ENCODE data around the gene LRP1. TPM values are rescaled to one million over a fixed set of nuclear protein-coding genes. Genes with fewer than 3 reads are reported as not detected.

The LRP1 gene
- total RNA-seq, 1 donor from 2014 or later = 477 TPM

DNA sequence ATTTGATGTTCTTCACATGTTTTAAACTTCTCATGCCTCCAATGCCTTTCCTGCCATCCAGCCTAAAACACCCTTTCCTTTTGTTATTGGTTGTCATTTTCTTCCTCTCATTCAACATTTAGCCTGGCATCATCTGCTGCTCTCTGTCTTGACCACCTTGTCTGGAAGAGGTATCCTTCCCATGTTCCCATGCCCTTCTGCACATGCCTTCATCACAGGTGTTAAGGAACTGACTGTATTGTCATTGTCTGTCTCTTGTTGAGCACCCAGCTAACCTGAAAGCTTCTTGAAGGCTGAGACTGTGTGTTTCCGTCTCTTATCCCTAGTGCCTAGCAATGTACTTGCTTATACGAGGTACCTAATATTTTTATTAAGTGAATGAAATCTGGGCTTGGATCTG is 4.5 kb upstream of the LRP1 start:
- no peak overlapping the region for H3K27ac ChIP-seq
- H3K36me3 ChIP-seq = no peaks in the 10 kb centered on the region

GRCh38 chr12:57124261-57124877 is 3.9 kb upstream of the LRP1 start:
- intact Hi-C loops (cut with DNase I) = loop anchor here (2.0 kb wide), 1 partner anchor 58 kb away; no protein-coding TSS in a partner anchor

More for the DNA sequence above, 4.5 kb upstream of the LRP1 start:
- peak in 1 of 2 donors; percentile 79 for DNase-seq (ENCODE audit: extremely low spot score in 2 of 2)
- intact Hi-C loops (cut with DNase I) = loop anchor here (2.0 kb wide), 1 partner anchor 59 kb away; no protein-coding TSS in a partner anchor
- no peaks in the 10 kb centered on the region for H3K9me3 ChIP-seq
- H3K27me3 ChIP-seq = no peaks in the 10 kb centered on the region
- no peak overlapping the region for H3K4me3 ChIP-seq
- H3K4me1 ChIP-seq = peaks cover 13% of the 10 kb centered on the region
- TF ChIP-seq POLR2A (IDR thresholded peaks at IDR 0.05) = no peak
- TF ChIP-seq, protein P1, sequence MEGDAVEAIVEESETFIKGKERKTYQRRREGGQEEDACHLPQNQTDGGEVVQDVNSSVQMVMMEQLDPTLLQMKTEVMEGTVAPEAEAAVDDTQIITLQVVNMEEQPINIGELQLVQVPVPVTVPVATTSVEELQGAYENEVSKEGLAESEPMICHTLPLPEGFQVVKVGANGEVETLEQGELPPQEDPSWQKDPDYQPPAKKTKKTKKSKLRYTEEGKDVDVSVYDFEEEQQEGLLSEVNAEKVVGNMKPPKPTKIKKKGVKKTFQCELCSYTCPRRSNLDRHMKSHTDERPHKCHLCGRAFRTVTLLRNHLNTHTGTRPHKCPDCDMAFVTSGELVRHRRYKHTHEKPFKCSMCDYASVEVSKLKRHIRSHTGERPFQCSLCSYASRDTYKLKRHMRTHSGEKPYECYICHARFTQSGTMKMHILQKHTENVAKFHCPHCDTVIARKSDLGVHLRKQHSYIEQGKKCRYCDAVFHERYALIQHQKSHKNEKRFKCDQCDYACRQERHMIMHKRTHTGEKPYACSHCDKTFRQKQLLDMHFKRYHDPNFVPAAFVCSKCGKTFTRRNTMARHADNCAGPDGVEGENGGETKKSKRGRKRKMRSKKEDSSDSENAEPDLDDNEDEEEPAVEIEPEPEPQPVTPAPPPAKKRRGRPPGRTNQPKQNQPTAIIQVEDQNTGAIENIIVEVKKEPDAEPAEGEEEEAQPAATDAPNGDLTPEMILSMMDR (IDR thresholded peaks at IDR 0.05) = no peak
- TF ChIP-seq POLR2AphosphoS5 (IDR thresholded peaks at IDR 0.05; ENCODE audit: insufficient read depth in 1 of 2, low read depth in 1 of 2) = no peak

DNA sequence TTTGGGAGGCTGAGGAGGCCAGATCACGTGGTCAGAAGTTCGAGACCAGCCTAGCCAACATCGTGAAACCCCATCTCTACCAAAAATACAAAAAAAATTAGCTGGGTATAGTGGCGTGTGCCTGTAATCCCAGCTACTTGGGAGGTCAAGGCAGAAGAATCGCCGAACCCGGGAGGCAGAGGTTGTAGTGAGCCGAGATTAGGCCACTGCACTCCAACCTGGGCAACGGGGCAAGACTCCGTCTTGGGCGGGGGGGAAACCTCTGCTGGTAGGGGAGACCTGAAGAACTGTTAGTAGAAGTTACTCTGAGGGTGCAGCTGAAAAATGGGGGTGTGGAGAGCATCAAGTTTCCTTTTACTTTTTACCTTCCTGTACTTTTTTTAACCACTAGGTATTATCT is 2.2 kb upstream of the LRP1 start:
- Histone ChIP-seq H3K36me3 (no peaks in the 10 kb centered on the region), H3K4me1 (peaks cover 35% of the 10 kb centered on the region), H3K9me3 (no peaks in the 10 kb centered on the region), H3K4me3 (no peak overlapping the region), H3K27ac (no peak overlapping the region), H3K27me3 (no peaks in the 10 kb centered on the region)
- intact Hi-C loops (cut with DNase I) = no loop called here
- TF ChIP-seq POLR2A (IDR thresholded peaks at IDR 0.05) = no peak
- TF ChIP-seq, protein P1 (IDR thresholded peaks at IDR 0.05) = no peak
- TF ChIP-seq POLR2AphosphoS5 (IDR thresholded peaks at IDR 0.05; ENCODE audit: insufficient read depth in 1 of 2, low read depth in 1 of 2) = no peak
- peak in 1 of 2 donors; percentile 84 for DNase-seq (ENCODE audit: extremely low spot score in 2 of 2)

More at GRCh38 chr12:57124261-57124877, 3.9 kb upstream of the LRP1 start:
- H3K27ac ChIP-seq = no peak overlapping the region
- no peaks in the 10 kb centered on the region for H3K27me3 ChIP-seq
- TF ChIP-seq, protein P1 (IDR thresholded peaks at IDR 0.05) = peak; percentile 89 to 97 (median 96)
- TF ChIP-seq POLR2AphosphoS5 (IDR thresholded peaks at IDR 0.05; ENCODE audit: insufficient read depth in 1 of 2, low read depth in 1 of 2) (peak in 1 of 2 donors; percentile 77), POLR2A (IDR thresholded peaks at IDR 0.05) (no peak)
- DNase-seq (ENCODE audit: extremely low spot score in 2 of 2) = peak in 1 of 2 donors; percentile 83
- no peak overlapping the region for H3K4me3 ChIP-seq
- H3K4me1 ChIP-seq = peaks cover 18% of the 10 kb centered on the region
- H3K36me3 ChIP-seq = no peaks in the 10 kb centered on the region
- no peaks in the 10 kb centered on the region for H3K9me3 ChIP-seq

- Histone ChIP-seq H3K27me3 (no peaks in the 10 kb centered on the region), H3K27ac (peak overlapping the region; percentile 99), H3K36me3 (no peaks in the 10 kb centered on the region), H3K4me1 (peaks cover 40% of the 10 kb centered on the region), H3K4me3 (peak overlapping the region; percentile 79 to 90), H3K9me3 (no peaks in the 10 kb centered on the region)
- TF ChIP-seq POLR2A (IDR thresholded peaks at IDR 0.05) (no peak), POLR2AphosphoS5 (IDR thresholded peaks at IDR 0.05; ENCODE audit: insufficient read depth in 1 of 2, low read depth in 1 of 2) (no peak)
- TF ChIP-seq, protein P1 (IDR thresholded peaks at IDR 0.05) = no peak
- DNase-seq (ENCODE audit: extremely low spot score in 2 of 2) = peak in 1 of 2 donors; percentile 87
- intact Hi-C loops (cut with DNase I) = no loop called here
Observed at GRCh38 chr12:57126561-57126960, 1.7 kb upstream of the LRP1 start.

DNA sequence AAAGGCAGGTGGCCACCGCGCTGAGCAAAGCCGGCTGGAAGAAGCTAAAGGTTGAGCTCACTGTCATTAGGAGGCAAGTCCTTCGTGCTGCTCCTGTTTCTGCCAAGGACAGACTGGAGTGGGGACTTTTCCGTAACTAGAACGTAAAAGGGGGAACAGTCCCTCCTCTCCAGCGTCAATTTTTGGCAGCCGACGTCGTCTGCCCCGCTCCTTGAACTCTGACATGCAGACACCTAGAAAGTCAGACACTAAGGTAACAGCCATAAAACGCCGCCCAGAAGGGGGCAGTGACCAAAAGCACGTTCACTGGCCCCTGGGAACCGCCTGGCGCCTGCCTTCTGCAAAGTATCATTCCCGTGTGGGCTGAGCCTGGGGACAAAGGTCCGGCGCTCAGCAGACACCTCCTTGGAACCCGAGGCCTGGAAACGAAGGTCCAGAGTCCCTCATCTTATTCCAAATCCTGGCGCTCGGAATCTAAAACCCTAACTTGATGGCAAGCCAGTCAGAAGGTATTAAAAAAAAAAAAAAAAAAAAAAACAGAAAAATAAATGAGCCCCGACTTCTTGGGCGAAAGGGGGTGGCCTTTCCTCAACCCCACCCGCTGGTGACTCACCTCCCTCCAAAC is 1.1 kb upstream of the LRP1 start:
- no peaks in the 10 kb centered on the region for H3K9me3 ChIP-seq
- peak overlapping the region; percentile 99 for H3K27ac ChIP-seq
- intact Hi-C loops (cut with DNase I) = no loop called here
- no peaks in the 10 kb centered on the region for H3K27me3 ChIP-seq
- peaks cover 47% of the 10 kb centered on the region for H3K4me1 ChIP-seq
- DNase-seq (ENCODE audit: extremely low spot score in 2 of 2) = peak in 1 of 2 donors; percentile 92
- TF ChIP-seq, protein P1 (IDR thresholded peaks at IDR 0.05) = peak in 2 of 3 experiments; percentile 11 to 18
- TF ChIP-seq POLR2AphosphoS5 (IDR thresholded peaks at IDR 0.05; ENCODE audit: insufficient read depth in 1 of 2, low read depth in 1 of 2) = peak in 1 of 2 donors; percentile 15
- TF ChIP-seq POLR2A (IDR thresholded peaks at IDR 0.05) = no peak
- no peaks in the 10 kb centered on the region for H3K36me3 ChIP-seq
- H3K4me3 ChIP-seq = peak overlapping the region; percentile 79 to 90

All from vagina (tissue), 2 donors.